ENCODE results near the gene LHX1. TPM values are rescaled to one million over a fixed set of nuclear protein-coding genes. Genes with fewer than 3 reads are reported as not detected.

Gene LHX1
- total RNA-seq, 4 donors from 2014 or later: not detected

- no peak for TF ChIP-seq CTCF (IDR thresholded peaks at IDR 0.05; ENCODE audit: low read depth)
Observed at GRCh38 chr17:36935671-36936454, 1.4 kb upstream of the LHX1 start.

GRCh38 chr17:36936455-36937000 is 747 bp upstream of the LHX1 start:
- TF ChIP-seq CTCF (IDR thresholded peaks at IDR 0.05; ENCODE audit: low read depth): no peak

- TF ChIP-seq CTCF (IDR thresholded peaks at IDR 0.05; ENCODE audit: low read depth): no peak
Observed at GRCh38 chr17:36937959-36938565, 787 bp downstream of the LHX1 start.

- TF ChIP-seq CTCF (IDR thresholded peaks at IDR 0.05; ENCODE audit: low read depth): no peak
Observed at GRCh38 chr17:36938566-36939051, 1.3 kb downstream of the LHX1 start.

- TF ChIP-seq CTCF (IDR thresholded peaks at IDR 0.05; ENCODE audit: low read depth): no peak
Observed at GRCh38 chr17:36939052-36939801, 2.0 kb downstream of the LHX1 start.

GRCh38 chr17:36939802-36940312 is 2.6 kb downstream of the LHX1 start:
- no peak for TF ChIP-seq CTCF (IDR thresholded peaks at IDR 0.05; ENCODE audit: low read depth)

Data from subcutaneous adipose tissue (tissue), 4 donors.